Stomach (tissue), 4 donors: ENCODE data around the gene GLIPR1.

ENCODE experiments used
- CTCF ChIP-seq, 7 experiments: fragments of 450-650 bp in 4 of 7; fragments of 200-600 bp in 3 of 7; sonication (generic) in 3 of 7; IDR thresholded peaks; one replicate each; pipeline ENCODE4 v1.5.1; 2016 to 2019; ENCODE audit warnings: antibody characterized with exemption in 7 of 7, control low read depth in 2 of 7, mild to moderate bottlenecking in 1 of 7
- POLR2A ChIP-seq, 4 donors: fragments of 450-650 bp; IDR thresholded peaks; one replicate each; pipeline ENCODE4 v1.6.1; 2016; ENCODE audit warnings: antibody characterized with exemption in 4 of 4, control low read depth in 2 of 4, mild to moderate bottlenecking in 1 of 4, moderate library complexity in 1 of 4
- POLR2AphosphoS5 ChIP-seq, 3 donors: sonication (generic); formaldehyde crosslinking; IDR thresholded peaks; one replicate each; pipeline ENCODE4 v1.6.1; 2016; ENCODE audit warnings: antibody characterized with exemption in 3 of 3

GRCh38 chr12:75476071-75476470 lies 4.5 kb upstream of the GLIPR1 start:
- TF ChIP-seq CTCF (IDR thresholded peaks at IDR 0.05) (no peak), POLR2A (IDR thresholded peaks at IDR 0.05) (no peak), POLR2AphosphoS5 (IDR thresholded peaks at IDR 0.05) (no peak)
